ENCODE measurements around the gene C11orf91. TPM values are rescaled to one million over a fixed set of nuclear protein-coding genes. Genes with fewer than 3 reads are reported as not detected.

Gene C11orf91
- total and polyA plus RNA-seq, 2 donors (not counting 3 experiments of a cell fraction or from before 2014, with no cell fraction given), result 0.94 to 2.1 TPM

DNA sequence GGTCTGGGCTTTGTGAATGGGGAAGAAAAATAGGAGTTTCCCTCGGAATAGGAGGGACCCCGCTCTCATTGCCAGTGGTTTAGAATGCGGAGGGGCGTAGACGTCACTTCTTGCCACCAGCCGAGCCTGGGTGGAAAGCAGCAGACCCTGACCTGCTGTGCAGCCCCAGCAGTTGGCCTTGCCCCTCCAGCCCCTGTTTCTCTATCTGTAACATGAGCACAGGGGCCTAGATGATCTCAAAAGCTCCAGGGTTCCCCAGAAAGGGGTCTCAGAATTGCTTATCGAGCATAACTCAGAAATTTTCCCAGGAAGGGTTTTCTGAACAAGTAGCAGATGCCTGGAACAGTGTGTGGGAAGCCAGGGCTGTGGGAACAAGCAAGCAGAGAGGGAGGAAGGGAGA, 43.9 kb downstream of the C11orf91 start:
- no peak overlapping the region for H3K27ac ChIP-seq (ENCODE audit: insufficient read depth, low read depth, low read length)
- no peaks in the 10 kb centered on the region for H3K4me1 ChIP-seq (ENCODE audit: control insufficient read depth, extremely low read depth, insufficient read depth, low read length)
- DNase-seq (ENCODE audit: low read depth, low spot score) (no peak), FAIRE-seq (no peak)
- H4K20me1 ChIP-seq (replicated peaks; ENCODE audit: control insufficient read depth, extremely low read depth, insufficient read depth, low read length), result no peaks in the 10 kb centered on the region
- ChIA-PET POLR2A (no interaction called here), CTCF (no interaction called here)
- dilution Hi-C loops (cut with MboI; ENCODE audit: extremely low pct_ligation_motif_present, low sequenced_read_pairs), result no loop called here
- no peak overlapping the region for H3K9ac ChIP-seq (replicated peaks; ENCODE audit: extremely low read depth, insufficient read depth, low read length)
- H3K4me2 ChIP-seq (ENCODE audit: insufficient read depth, low read length), result no peak overlapping the region
- H3K36me3 ChIP-seq (ENCODE audit: control insufficient read depth in 2 of 2, extremely low read depth in 1 of 2, insufficient read depth in 2 of 2, low read length in 2 of 2), result no peaks in the 10 kb centered on the region
- no peaks in the 10 kb centered on the region for H3K79me2 ChIP-seq (ENCODE audit: control insufficient read depth, insufficient read depth, low read length)
- no peak overlapping the region for H2AFZ ChIP-seq (ENCODE audit: low read depth, low read length)
- no TSS peak for BruUV-seq (replicated peaks)
- no peak for TF ChIP-seq FOS (IDR thresholded peaks at IDR 0.05; ENCODE audit: borderline replicate concordance, insufficient read depth, low read length)
- TF ChIP-seq JUN (IDR thresholded peaks at IDR 0.05; ENCODE audit: borderline replicate concordance, insufficient read depth, insufficient read length, low read depth), result no peak
- no peak for TF ChIP-seq EZH2 (IDR thresholded peaks at IDR 0.05; ENCODE audit: borderline replicate concordance, low read depth, low read length, severe bottlenecking)
- no peak for TF ChIP-seq GATA2 (IDR thresholded peaks at IDR 0.05; ENCODE audit: insufficient read depth, insufficient read length, low read depth, low read length)
- TF ChIP-seq MYC (IDR thresholded peaks at IDR 0.05; ENCODE audit: low read depth, low read length), result no peak
- no peak for TF ChIP-seq POLR2AphosphoS5 (IDR thresholded peaks at IDR 0.05; ENCODE audit: insufficient read depth, low read depth, low read length)
- no peak for TF ChIP-seq POLR2A (IDR thresholded peaks at IDR 0.05; ENCODE audit: low read depth, low read length)
- TF ChIP-seq, protein P1, sequence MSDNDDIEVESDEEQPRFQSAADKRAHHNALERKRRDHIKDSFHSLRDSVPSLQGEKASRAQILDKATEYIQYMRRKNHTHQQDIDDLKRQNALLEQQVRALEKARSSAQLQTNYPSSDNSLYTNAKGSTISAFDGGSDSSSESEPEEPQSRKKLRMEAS (IDR thresholded peaks at IDR 0.05; ENCODE audit: insufficient read depth, insufficient read length), result no peak
- TF ChIP-seq, protein P2, sequence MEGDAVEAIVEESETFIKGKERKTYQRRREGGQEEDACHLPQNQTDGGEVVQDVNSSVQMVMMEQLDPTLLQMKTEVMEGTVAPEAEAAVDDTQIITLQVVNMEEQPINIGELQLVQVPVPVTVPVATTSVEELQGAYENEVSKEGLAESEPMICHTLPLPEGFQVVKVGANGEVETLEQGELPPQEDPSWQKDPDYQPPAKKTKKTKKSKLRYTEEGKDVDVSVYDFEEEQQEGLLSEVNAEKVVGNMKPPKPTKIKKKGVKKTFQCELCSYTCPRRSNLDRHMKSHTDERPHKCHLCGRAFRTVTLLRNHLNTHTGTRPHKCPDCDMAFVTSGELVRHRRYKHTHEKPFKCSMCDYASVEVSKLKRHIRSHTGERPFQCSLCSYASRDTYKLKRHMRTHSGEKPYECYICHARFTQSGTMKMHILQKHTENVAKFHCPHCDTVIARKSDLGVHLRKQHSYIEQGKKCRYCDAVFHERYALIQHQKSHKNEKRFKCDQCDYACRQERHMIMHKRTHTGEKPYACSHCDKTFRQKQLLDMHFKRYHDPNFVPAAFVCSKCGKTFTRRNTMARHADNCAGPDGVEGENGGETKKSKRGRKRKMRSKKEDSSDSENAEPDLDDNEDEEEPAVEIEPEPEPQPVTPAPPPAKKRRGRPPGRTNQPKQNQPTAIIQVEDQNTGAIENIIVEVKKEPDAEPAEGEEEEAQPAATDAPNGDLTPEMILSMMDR (IDR thresholded peaks at IDR 0.05; ENCODE audit: extremely low read depth in 1 of 2, insufficient read depth in 1 of 2, low read depth in 1 of 2, low read length in 2 of 2), result no peak
- H3K27me3 ChIP-seq (ENCODE audit: control insufficient read depth in 2 of 2, insufficient read depth in 2 of 2, low read length in 2 of 2), result no peaks in the 10 kb centered on the region
- H3K9me1 ChIP-seq (replicated peaks; ENCODE audit: control insufficient read depth, extremely low read depth, insufficient read depth, low read length), result no peaks in the 10 kb centered on the region
- no peaks in the 10 kb centered on the region for H3K9me3 ChIP-seq (replicated peaks; ENCODE audit: control insufficient read depth, insufficient read depth, low read length)
- intact Hi-C loops (cut with micrococcal nuclease), result no loop called here
- no peak overlapping the region for H3K4me3 ChIP-seq (replicated peaks in 1 of 3; ENCODE audit: insufficient read depth in 1 of 3, low read depth in 1 of 3, low read length in 3 of 3)

Measured in endothelial cell of umbilical vein (primary cell).